ENCODE data around the gene WDR83. TPM values are rescaled to one million over a fixed set of nuclear protein-coding genes. Genes with fewer than 3 reads are reported as not detected.
"Not testable (repeated sequence)": the region's sequence is repeated elsewhere in the genome, so short reads cannot be mapped to it uniquely, and the experiment has no call there.

WDR83 gene
- total and polyA plus RNA-seq, 4 donors: 7.9 to 15.8 (median 11.8) TPM

DNA sequence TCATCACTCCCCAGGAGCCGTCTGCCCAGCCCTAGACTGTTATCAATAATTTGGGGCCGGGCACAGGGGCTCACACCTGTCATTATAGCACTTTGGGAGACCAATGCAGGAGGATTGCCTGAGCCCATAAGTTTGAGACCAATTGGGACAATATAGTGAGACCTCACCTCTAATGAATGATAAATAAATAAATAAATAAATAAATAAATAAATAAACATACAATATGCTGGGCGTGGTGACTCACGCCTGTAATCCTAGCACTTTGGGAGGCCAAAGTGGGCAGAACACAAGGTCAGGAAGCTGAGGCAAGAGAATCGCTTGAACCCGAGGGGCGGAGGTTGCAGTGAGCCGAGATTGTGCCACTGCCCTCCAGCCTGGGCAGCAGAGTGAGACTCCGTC, 46.7 kb downstream of the WDR83 start:
- not testable (repeated sequence) for H3K27ac ChIP-seq (ENCODE audit: low read depth in 1 of 2, low read length in 1 of 2); H3K27me3 ChIP-seq (ENCODE audit: control insufficient read depth in 3 of 3, insufficient read depth in 3 of 3, low read length in 2 of 3); DNase-seq; H3K4me1 ChIP-seq (ENCODE audit: control insufficient read depth in 5 of 5, insufficient read depth in 5 of 5, low read length in 5 of 5); H3K9ac ChIP-seq (ENCODE audit: insufficient read depth in 1 of 2, low read length in 2 of 2); ATAC-seq (ENCODE audit: insufficient read depth, low FRiP score); H3K4me3 ChIP-seq; H3K9me3 ChIP-seq (ENCODE audit: control insufficient read depth in 4 of 4, insufficient read depth in 3 of 4, low read length in 3 of 4)
- peaks cover 18 to 56% (median 54%) of the 10 kb centered on the region in 4 donors for H3K36me3 ChIP-seq (ENCODE audit: control insufficient read depth in 4 of 4, insufficient read depth in 4 of 4, low read length in 4 of 4)
- 93 to 98% methylated on average over 9 of the region's 9 CpGs for WGBS, 2 donors

DNA sequence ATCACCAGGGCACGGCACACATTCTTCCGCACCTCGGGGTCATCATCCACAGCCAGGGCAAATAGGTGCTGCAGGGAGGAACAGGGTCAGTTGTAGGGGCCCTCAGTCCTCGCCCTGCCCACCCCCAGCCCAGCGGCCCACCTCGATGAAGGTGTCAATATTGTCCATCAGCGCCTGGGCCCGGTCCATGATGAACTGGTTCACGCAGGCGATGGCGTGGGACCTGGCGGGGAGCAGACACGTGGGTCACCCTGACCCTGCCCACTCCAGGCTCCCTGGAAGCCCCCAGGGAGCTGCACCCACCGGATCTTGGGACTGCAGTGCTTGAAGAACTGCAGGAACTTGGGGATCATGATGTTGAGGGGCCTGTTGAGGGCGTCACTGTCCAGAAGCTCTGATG, 48.5 kb downstream of the WDR83 start:
- Histone ChIP-seq H3K27me3 (ENCODE audit: control insufficient read depth in 3 of 3, insufficient read depth in 3 of 3, low read length in 2 of 3) (no peaks in the 10 kb centered on the region), H3K9me3 (ENCODE audit: control insufficient read depth in 4 of 4, insufficient read depth in 3 of 4, low read length in 3 of 4) (no peaks in the 10 kb centered on the region), H3K27ac (ENCODE audit: low read depth in 1 of 2, low read length in 1 of 2) (no peak overlapping the region), H3K9ac (ENCODE audit: insufficient read depth in 1 of 2, low read length in 2 of 2) (no peak overlapping the region), H3K4me3 (no peak overlapping the region), H3K36me3 (ENCODE audit: control insufficient read depth in 4 of 4, insufficient read depth in 4 of 4, low read length in 4 of 4) (peaks cover 7 to 59% (median 55%) of the 10 kb centered on the region in 4 donors), H3K4me1 (ENCODE audit: control insufficient read depth in 5 of 5, insufficient read depth in 5 of 5, low read length in 5 of 5) (peaks cover 0 to 3% (median under 1%) of the 10 kb centered on the region in 5 donors)
- DNase-seq: no peak
- WGBS, 2 donors: 95 to 96% methylated on average over 15 of the region's 15 CpGs
- ATAC-seq (ENCODE audit: insufficient read depth, low FRiP score): no peak
- TF ChIP-seq, protein P1, sequence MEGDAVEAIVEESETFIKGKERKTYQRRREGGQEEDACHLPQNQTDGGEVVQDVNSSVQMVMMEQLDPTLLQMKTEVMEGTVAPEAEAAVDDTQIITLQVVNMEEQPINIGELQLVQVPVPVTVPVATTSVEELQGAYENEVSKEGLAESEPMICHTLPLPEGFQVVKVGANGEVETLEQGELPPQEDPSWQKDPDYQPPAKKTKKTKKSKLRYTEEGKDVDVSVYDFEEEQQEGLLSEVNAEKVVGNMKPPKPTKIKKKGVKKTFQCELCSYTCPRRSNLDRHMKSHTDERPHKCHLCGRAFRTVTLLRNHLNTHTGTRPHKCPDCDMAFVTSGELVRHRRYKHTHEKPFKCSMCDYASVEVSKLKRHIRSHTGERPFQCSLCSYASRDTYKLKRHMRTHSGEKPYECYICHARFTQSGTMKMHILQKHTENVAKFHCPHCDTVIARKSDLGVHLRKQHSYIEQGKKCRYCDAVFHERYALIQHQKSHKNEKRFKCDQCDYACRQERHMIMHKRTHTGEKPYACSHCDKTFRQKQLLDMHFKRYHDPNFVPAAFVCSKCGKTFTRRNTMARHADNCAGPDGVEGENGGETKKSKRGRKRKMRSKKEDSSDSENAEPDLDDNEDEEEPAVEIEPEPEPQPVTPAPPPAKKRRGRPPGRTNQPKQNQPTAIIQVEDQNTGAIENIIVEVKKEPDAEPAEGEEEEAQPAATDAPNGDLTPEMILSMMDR (IDR thresholded peaks at IDR 0.05; ENCODE audit: control extremely low read depth, extremely low read depth): no peak

DNA sequence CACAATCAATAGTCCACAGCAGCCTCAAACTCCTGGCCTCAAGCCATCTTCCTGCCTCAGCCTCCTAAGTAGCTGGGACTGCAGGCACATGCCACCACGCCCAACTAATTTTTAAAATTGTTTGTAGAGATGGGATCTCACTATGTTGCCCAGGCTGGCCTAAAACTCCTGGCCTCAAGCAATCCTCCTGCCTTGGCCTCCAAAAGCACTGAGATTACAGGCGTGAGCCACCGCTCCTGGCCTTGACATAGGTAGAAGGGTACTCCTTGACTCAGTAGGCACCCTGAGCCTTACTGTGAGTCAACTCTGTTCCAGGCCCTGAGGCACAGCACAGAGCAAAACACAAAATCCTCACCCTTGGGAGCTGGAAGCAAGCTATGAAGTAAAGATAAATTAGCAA, 49.3 kb downstream of the WDR83 start:
- Histone ChIP-seq H3K4me1 (ENCODE audit: control insufficient read depth in 5 of 5, insufficient read depth in 5 of 5, low read length in 5 of 5) (peaks cover 0 to 11% (median 6%) of the 10 kb centered on the region in 5 donors), H3K36me3 (ENCODE audit: control insufficient read depth in 4 of 4, insufficient read depth in 4 of 4, low read length in 4 of 4) (peaks cover 5 to 52% (median 49%) of the 10 kb centered on the region in 4 donors), H3K9ac (ENCODE audit: insufficient read depth in 1 of 2, low read length in 2 of 2) (no peak overlapping the region), H3K27ac (ENCODE audit: low read depth in 1 of 2, low read length in 1 of 2) (no peak overlapping the region), H3K4me3 (no peak overlapping the region), H3K9me3 (ENCODE audit: control insufficient read depth in 4 of 4, insufficient read depth in 3 of 4, low read length in 3 of 4) (no peaks in the 10 kb centered on the region), H3K27me3 (ENCODE audit: control insufficient read depth in 3 of 3, insufficient read depth in 3 of 3, low read length in 2 of 3) (no peaks in the 10 kb centered on the region)
- TF ChIP-seq, protein P1 (IDR thresholded peaks at IDR 0.05; ENCODE audit: control extremely low read depth, extremely low read depth): no peak
- 95 to 100% methylated on average over 3 of the region's 3 CpGs for WGBS, 2 donors
- DNase-seq (no peak), ATAC-seq (ENCODE audit: insufficient read depth, low FRiP score) (no peak)

DNA sequence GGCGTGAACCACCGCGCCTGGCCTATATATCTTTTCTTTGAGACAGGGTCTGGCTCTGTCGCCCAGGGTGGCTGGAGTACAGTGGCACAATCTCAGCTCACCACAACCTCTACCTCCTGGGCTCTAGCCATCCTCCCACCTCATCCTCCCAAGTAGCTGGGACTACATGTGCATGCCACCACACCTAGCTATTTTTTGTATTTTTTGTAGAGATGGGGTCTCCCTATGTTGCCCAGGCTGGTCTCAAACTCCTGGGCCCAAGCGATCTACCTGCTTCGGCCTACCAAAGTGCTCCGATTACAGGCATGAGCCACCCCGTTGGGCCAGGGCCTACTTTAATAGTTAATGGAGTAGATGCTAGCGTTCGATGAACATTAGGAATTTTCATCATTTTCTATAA, 53.7 kb downstream of the WDR83 start:
- DNase-seq (no peak), ATAC-seq (ENCODE audit: insufficient read depth, low FRiP score) (no peak)
- 90 to 91% methylated on average over 10 of the region's 10 CpGs for WGBS, 2 donors
- Histone ChIP-seq H3K36me3 (ENCODE audit: control insufficient read depth in 4 of 4, insufficient read depth in 4 of 4, low read length in 4 of 4) (peaks cover 0 to 25% (median 19%) of the 10 kb centered on the region in 4 donors), H3K4me3 (no peak overlapping the region), H3K4me1 (ENCODE audit: control insufficient read depth in 5 of 5, insufficient read depth in 5 of 5, low read length in 5 of 5) (peaks cover 0 to 25% (median 10%) of the 10 kb centered on the region in 5 donors), H3K9ac (ENCODE audit: insufficient read depth in 1 of 2, low read length in 2 of 2) (peak overlapping the region; percentile 30 to 49), H3K27me3 (ENCODE audit: control insufficient read depth in 3 of 3, insufficient read depth in 3 of 3, low read length in 2 of 3) (no peaks in the 10 kb centered on the region), H3K27ac (ENCODE audit: low read depth in 1 of 2, low read length in 1 of 2) (no peak overlapping the region), H3K9me3 (ENCODE audit: control insufficient read depth in 4 of 4, insufficient read depth in 3 of 4, low read length in 3 of 4) (no peaks in the 10 kb centered on the region)
- TF ChIP-seq, protein P1 (IDR thresholded peaks at IDR 0.05; ENCODE audit: control extremely low read depth, extremely low read depth): no peak
